ENCODE results near the gene TXNRD2. TPM values are rescaled to one million over a fixed set of nuclear protein-coding genes. Genes with fewer than 3 reads are reported as not detected.

TXNRD2 gene
- total and polyA plus RNA-seq, 8 donors, result 6.4 to 69.5 (median 42.3) TPM

- 77 to 98% (median 94%) methylated on average over 2 to 9 of the region's 9 CpGs for WGBS, 5 donors
- no peak for TF ChIP-seq CTCF (IDR thresholded peaks at IDR 0.05)
- TF ChIP-seq POLR2A (IDR thresholded peaks at IDR 0.05), result no peak
- no peak for TF ChIP-seq EP300 (IDR thresholded peaks at IDR 0.05)
- TF ChIP-seq POLR2AphosphoS5 (IDR thresholded peaks at IDR 0.05), result no peak
- Histone ChIP-seq H3K4me1 (peaks cover 0 to 5% (median 0%) of the 10 kb centered on the region in 4 donors), H3K27ac (no peak overlapping the region), H3K9me3 (no peaks in the 10 kb centered on the region), H3K36me3 (peaks cover 4 to 82% (median 78%) of the 10 kb centered on the region in 4 donors), H3K27me3 (no peaks in the 10 kb centered on the region), H3K4me3 (no peak overlapping the region)
- DNase-seq, result no peak
- intact Hi-C loops (cut with DNase I; ENCODE audit: low total_unique reads), result no loop called here
These were observed 38.6 kb downstream of the TXNRD2 start for GRCh38 chr22:19903031-19903430.

GRCh38 chr22:19902245-19902715, 39.3 kb downstream of the TXNRD2 start:
- Histone ChIP-seq H3K27me3 (no peaks in the 10 kb centered on the region), H3K9me3 (no peaks in the 10 kb centered on the region), H3K36me3 (peaks cover 8 to 85% (median 81%) of the 10 kb centered on the region in 4 donors), H3K4me1 (peaks cover 0 to 5% (median 0%) of the 10 kb centered on the region in 4 donors), H3K27ac (no peak overlapping the region), H3K4me3 (no peak overlapping the region)
- intact Hi-C loops (cut with DNase I; ENCODE audit: low total_unique reads), result no loop called here
- 67 to 96% (median 94%) methylated on average over 1 to 7 of the region's 7 CpGs for WGBS, 5 donors
- TF ChIP-seq POLR2A (IDR thresholded peaks at IDR 0.05), result no peak
- TF ChIP-seq POLR2AphosphoS5 (IDR thresholded peaks at IDR 0.05), result no peak
- TF ChIP-seq EP300 (IDR thresholded peaks at IDR 0.05), result no peak
- no peak for TF ChIP-seq CTCF (IDR thresholded peaks at IDR 0.05)
- no peak for DNase-seq

- H3K9me3 ChIP-seq, result no peaks in the 10 kb centered on the region
- H3K36me3 ChIP-seq, result peaks cover 8 to 85% (median 82%) of the 10 kb centered on the region in 4 donors
- no peaks in the 10 kb centered on the region for H3K27me3 ChIP-seq
- H3K27ac ChIP-seq, result no peak overlapping the region
- 83 to 89% (median 84%) methylated on average over 11 of the region's 11 CpGs for WGBS, 5 donors
- DNase-seq, result no peak
- peaks cover 0 to 5% (median 0%) of the 10 kb centered on the region in 4 donors for H3K4me1 ChIP-seq
- TF ChIP-seq POLR2A (IDR thresholded peaks at IDR 0.05), result no peak
- TF ChIP-seq CTCF (IDR thresholded peaks at IDR 0.05), result no peak
- TF ChIP-seq EP300 (IDR thresholded peaks at IDR 0.05), result no peak
- no peak for TF ChIP-seq POLR2AphosphoS5 (IDR thresholded peaks at IDR 0.05)
- intact Hi-C loops (cut with DNase I; ENCODE audit: low total_unique reads), result no loop called here
- H3K4me3 ChIP-seq, result no peak overlapping the region
These were observed 39.9 kb downstream of the TXNRD2 start for GRCh38 chr22:19901577-19902244.

- Histone ChIP-seq H3K9me3 (no peaks in the 10 kb centered on the region), H3K4me3 (no peak overlapping the region), H3K27ac (no peak overlapping the region), H3K4me1 (peaks cover 0 to 5% (median 0%) of the 10 kb centered on the region in 4 donors), H3K36me3 (peaks cover 4 to 85% (median 81%) of the 10 kb centered on the region in 4 donors), H3K27me3 (no peaks in the 10 kb centered on the region)
- WGBS, 5 donors, result 79 to 93% (median 82%) methylated on average over 7 to 13 of the region's 13 CpGs
- no peak for DNase-seq
- intact Hi-C loops (cut with DNase I; ENCODE audit: low total_unique reads), result no loop called here
- TF ChIP-seq CTCF (IDR thresholded peaks at IDR 0.05) (no peak), POLR2AphosphoS5 (IDR thresholded peaks at IDR 0.05) (no peak), EP300 (IDR thresholded peaks at IDR 0.05) (no peak), POLR2A (IDR thresholded peaks at IDR 0.05) (no peak)
These were observed 40.7 kb downstream of the TXNRD2 start for GRCh38 chr22:19900707-19901436.
